Hepatocyte (in vitro differentiated cells): Measurements from ENCODE around the gene ABCA13. TPM values are rescaled to one million over a fixed set of nuclear protein-coding genes. Genes with fewer than 3 reads are reported as not detected.
A peak's percentile ranks its signal among the peaks of the same experiment; 100 is the strongest.

Source experiments
- DNase-seq: peaks from one replicate; pipeline ENCODE4 v3.0.0-alpha.2; 2016; ENCODE audit warnings: low spot score
- H2AFZ ChIP-seq: fragments of 200-600 bp; sonication (generic); 2 replicates; pipeline ENCODE4 v1.6.0; 2016; ENCODE audit warnings: antibody characterized with exemption, mild to moderate bottlenecking
- H3K27ac ChIP-seq: fragments of 200-600 bp; sonication (generic); 2 replicates; pipeline ENCODE4 v1.5.1; 2016; ENCODE audit warnings: mild to moderate bottlenecking
- H3K27me3 ChIP-seq: fragments of 200-600 bp; sonication (generic); 2 replicates; pipeline ENCODE4 v1.6.1; 2016
- H3K36me3 ChIP-seq: fragments of 200-600 bp; sonication (generic); replicated peaks from 2 replicates; pipeline ENCODE4 v1.5.1; 2016; ENCODE audit warnings: low read depth; ENCODE audit not compliant: insufficient read depth
- H3K4me1 ChIP-seq: fragments of 200-600 bp; sonication (generic); 2 replicates; pipeline ENCODE4 v1.5.1; 2016; ENCODE audit warnings: mild to moderate bottlenecking, moderate library complexity; ENCODE audit not compliant: insufficient read depth
- H3K4me2 ChIP-seq: fragments of 200-600 bp; sonication (generic); 2 replicates; pipeline ENCODE4 v1.6.0; 2016
- H3K4me3 ChIP-seq: fragments of 200-600 bp; sonication (generic); 2 replicates; pipeline ENCODE4 v1.5.1; 2016; ENCODE audit warnings: mild to moderate bottlenecking
- H3K79me2 ChIP-seq: fragments of 200-600 bp; sonication (generic); 2 replicates; pipeline ENCODE4 v1.6.0; 2017; ENCODE audit warnings: mild to moderate bottlenecking
- H3K9me2 ChIP-seq: fragments of 200-600 bp; sonication (generic); replicated peaks from 2 replicates; pipeline ENCODE4 v1.6.0; 2017; ENCODE audit warnings: mild to moderate bottlenecking; ENCODE audit not compliant: insufficient read depth
- H3K9me3 ChIP-seq: fragments of 200-600 bp; sonication (generic); 2 replicates; pipeline ENCODE4 v1.5.1; 2016; ENCODE audit warnings: low read depth, mild to moderate bottlenecking
- H4K20me1 ChIP-seq: fragments of 200-600 bp; sonication (generic); 2 replicates; pipeline ENCODE4 v1.6.0; 2016; ENCODE audit warnings: mild to moderate bottlenecking; ENCODE audit not compliant: insufficient read depth, poor library complexity, severe bottlenecking
- EZH2 ChIP-seq: fragments of 200-600 bp; sonication (generic); IDR thresholded peaks from 2 replicates; pipeline ENCODE4 v1.6.1; 2016; ENCODE audit warnings: antibody characterized with exemption, mild to moderate bottlenecking, borderline replicate concordance
- EZH2phosphoT487 ChIP-seq: fragments of 200-600 bp; sonication (generic); IDR thresholded peaks from one replicate; pipeline ENCODE4 v1.6.1; 2018; ENCODE audit warnings: antibody characterized with exemption, mild to moderate bottlenecking, low read depth, moderate library complexity; ENCODE audit not compliant: unreplicated experiment, severe bottlenecking
- WGBS: methylation state at CpG from one replicate; pipeline ENCODE4 v1.1.6; 2016; ENCODE audit warnings: low lambda C conversion rate; ENCODE audit errors: missing lambda C conversion rate; 5-methylcytosine and 5-hydroxymethylcytosine counted together
- polyA plus RNA-seq: library from polyadenylated mRNA; unstranded; fragments of >200 nt; fragmentation: Nextera tagmentation; extraction: Ambion mirVana; gene quantifications from 2 replicates; pipeline ENCODE4 v1.2.1, GENCODE V29; 2016
- total RNA-seq: library from RNA; depleted of rRNA; stranded (reverse); fragments of >200 nt; gene quantifications from 2 replicates; pipeline ENCODE4 v1.2.3, GENCODE V29; 2014
- TF ChIP-seq, protein P1 (sequence below): fragments of 200-600 bp; sonication (generic); IDR thresholded peaks from 2 replicates; pipeline ENCODE4 v1.5.1; 2016; ENCODE audit warnings: antibody characterized with exemption, mild to moderate bottlenecking; ENCODE audit not compliant: poor library complexity

The ABCA13 gene
- total and polyA plus RNA-seq, 2 experiments from 2014 or later, result 0.57 to 2.0 TPM

DNA sequence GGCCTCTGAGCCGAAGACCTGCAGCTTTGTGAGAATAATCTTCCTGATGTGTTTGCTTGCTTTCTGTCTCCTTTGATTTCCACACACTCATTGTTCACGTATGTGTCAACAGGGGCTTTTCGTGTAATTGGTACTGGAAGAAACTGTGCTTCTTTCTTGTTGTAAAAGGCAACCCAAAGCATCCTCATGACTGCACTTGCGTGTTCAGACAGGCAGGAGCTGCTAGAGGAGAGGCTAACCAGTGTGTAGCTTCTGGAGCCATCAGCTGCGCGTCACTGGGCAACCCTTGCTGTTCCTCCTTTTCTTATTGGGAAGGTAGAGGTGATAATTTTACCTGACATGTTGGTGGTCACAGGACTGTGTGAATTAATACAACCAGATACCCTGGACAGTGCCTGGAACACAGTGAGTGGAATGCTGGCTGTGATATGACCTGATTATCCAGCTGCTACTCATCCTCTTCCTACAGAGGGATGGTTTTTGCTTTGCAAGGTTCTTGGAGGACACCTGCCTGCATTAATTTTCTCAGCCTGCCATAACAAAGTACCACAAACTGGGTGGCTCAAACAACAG, 213.0 kb downstream of the ABCA13 start:
- Histone ChIP-seq H3K4me3 (no peak overlapping the region), H3K9me2 (no peaks in the 10 kb centered on the region), H4K20me1 (no peaks in the 10 kb centered on the region), H2AFZ (no peak overlapping the region), H3K4me1 (no peaks in the 10 kb centered on the region), H3K4me2 (no peak overlapping the region), H3K27ac (no peak overlapping the region), H3K27me3 (no peaks in the 10 kb centered on the region), H3K9me3 (no peaks in the 10 kb centered on the region), H3K79me2 (no peaks in the 10 kb centered on the region), H3K36me3 (no peaks in the 10 kb centered on the region)
- DNase-seq, result no peak
- WGBS, result 85% methylated on average over 6 of the region's 6 CpGs
- TF ChIP-seq EZH2, result no peak
- TF ChIP-seq EZH2phosphoT487, result no peak
- TF ChIP-seq, protein P1, sequence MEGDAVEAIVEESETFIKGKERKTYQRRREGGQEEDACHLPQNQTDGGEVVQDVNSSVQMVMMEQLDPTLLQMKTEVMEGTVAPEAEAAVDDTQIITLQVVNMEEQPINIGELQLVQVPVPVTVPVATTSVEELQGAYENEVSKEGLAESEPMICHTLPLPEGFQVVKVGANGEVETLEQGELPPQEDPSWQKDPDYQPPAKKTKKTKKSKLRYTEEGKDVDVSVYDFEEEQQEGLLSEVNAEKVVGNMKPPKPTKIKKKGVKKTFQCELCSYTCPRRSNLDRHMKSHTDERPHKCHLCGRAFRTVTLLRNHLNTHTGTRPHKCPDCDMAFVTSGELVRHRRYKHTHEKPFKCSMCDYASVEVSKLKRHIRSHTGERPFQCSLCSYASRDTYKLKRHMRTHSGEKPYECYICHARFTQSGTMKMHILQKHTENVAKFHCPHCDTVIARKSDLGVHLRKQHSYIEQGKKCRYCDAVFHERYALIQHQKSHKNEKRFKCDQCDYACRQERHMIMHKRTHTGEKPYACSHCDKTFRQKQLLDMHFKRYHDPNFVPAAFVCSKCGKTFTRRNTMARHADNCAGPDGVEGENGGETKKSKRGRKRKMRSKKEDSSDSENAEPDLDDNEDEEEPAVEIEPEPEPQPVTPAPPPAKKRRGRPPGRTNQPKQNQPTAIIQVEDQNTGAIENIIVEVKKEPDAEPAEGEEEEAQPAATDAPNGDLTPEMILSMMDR, result no peak

DNA sequence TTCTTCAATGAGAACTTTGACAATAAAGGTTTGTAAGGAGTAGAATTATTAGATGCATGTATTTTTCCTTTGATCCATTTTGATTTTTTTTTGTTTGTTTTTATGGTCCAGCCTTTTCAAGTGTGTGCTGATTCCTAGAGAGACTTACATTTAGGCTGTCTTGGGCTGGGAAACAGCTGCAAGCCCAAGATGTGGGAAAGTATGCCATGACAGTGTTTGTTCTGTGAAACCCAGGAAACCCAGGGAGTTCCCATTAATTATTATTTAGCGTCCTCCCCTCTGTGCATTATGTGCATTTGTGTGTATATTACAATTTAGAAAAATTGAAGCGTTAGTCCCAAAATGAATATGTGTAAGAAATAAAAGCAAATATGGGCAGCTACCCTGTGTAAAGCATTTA, 216.7 kb downstream of the ABCA13 start:
- Histone ChIP-seq H3K4me2 (no peak overlapping the region), H3K9me2 (no peaks in the 10 kb centered on the region), H3K4me3 (no peak overlapping the region), H2AFZ (no peak overlapping the region), H3K36me3 (no peaks in the 10 kb centered on the region), H3K27ac (no peak overlapping the region), H3K9me3 (no peaks in the 10 kb centered on the region), H4K20me1 (no peaks in the 10 kb centered on the region), H3K4me1 (no peaks in the 10 kb centered on the region), H3K79me2 (no peaks in the 10 kb centered on the region), H3K27me3 (no peaks in the 10 kb centered on the region)
- TF ChIP-seq EZH2 (no peak), EZH2phosphoT487 (no peak)
- TF ChIP-seq, protein P1, result no peak
- no peak for DNase-seq
- WGBS, result 94% methylated on average over 2 of the region's 2 CpGs

DNA sequence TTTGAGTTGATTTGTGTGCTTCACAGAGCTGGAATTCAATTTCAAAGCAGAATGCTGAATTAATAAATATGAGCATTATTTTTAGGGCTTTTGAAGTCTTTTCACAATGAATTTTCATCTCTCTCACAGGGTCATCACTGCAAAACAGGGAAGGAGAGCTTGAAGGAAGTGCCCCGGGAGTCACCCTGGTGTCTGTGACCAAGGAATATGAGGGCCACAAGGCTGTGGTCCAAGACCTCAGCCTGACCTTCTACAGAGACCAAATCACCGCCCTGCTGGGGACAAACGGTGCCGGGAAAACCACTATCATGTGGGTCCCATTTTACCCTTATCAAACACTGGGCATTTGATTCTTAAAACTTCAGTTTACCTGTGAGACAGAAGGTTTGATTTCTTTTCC, 217.7 kb downstream of the ABCA13 start:
- DNase-seq, result no peak
- no peak overlapping the region for H3K4me2 ChIP-seq
- no peaks in the 10 kb centered on the region for H3K27me3 ChIP-seq
- WGBS, result 88% methylated on average over 4 of the region's 4 CpGs
- H3K79me2 ChIP-seq, result no peaks in the 10 kb centered on the region
- H3K36me3 ChIP-seq, result no peaks in the 10 kb centered on the region
- no peaks in the 10 kb centered on the region for H4K20me1 ChIP-seq
- TF ChIP-seq, protein P1, result no peak
- no peak for TF ChIP-seq EZH2phosphoT487
- TF ChIP-seq EZH2, result no peak
- H3K4me3 ChIP-seq, result no peak overlapping the region
- H3K9me3 ChIP-seq, result no peaks in the 10 kb centered on the region
- no peak overlapping the region for H3K27ac ChIP-seq
- H2AFZ ChIP-seq, result no peak overlapping the region
- H3K4me1 ChIP-seq, result no peaks in the 10 kb centered on the region
- no peaks in the 10 kb centered on the region for H3K9me2 ChIP-seq

DNA sequence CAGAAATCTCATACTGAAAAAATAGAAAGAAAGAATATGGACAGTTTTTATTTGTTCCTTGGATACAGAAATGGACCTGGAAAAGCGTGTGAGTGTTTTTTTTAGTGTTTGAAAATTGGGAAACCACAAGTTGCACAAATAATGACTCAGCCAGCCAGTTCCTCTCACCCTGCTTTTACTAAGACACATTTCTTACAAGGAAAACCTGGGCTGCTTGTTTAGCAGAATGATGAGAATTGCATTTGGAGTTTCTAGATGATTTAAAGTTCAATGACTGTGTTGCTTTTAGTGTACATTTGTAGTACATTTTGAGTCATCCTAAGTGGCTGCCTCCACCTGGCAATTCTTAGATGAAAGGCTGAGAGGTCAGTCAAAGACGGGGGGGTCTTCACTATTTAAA, 218.7 kb downstream of the ABCA13 start:
- no peaks in the 10 kb centered on the region for H3K79me2 ChIP-seq
- 53% methylated on average over 2 of the region's 2 CpGs for WGBS
- no peaks in the 10 kb centered on the region for H3K36me3 ChIP-seq
- H3K27ac ChIP-seq, result no peak overlapping the region
- H3K4me1 ChIP-seq, result no peaks in the 10 kb centered on the region
- DNase-seq, result peak; percentile 24
- H2AFZ ChIP-seq, result no peak overlapping the region
- H3K9me3 ChIP-seq, result no peaks in the 10 kb centered on the region
- H3K9me2 ChIP-seq, result no peaks in the 10 kb centered on the region
- no peaks in the 10 kb centered on the region for H3K27me3 ChIP-seq
- no peaks in the 10 kb centered on the region for H4K20me1 ChIP-seq
- TF ChIP-seq, protein P1, result no peak
- no peak for TF ChIP-seq EZH2
- no peak for TF ChIP-seq EZH2phosphoT487
- no peak overlapping the region for H3K4me2 ChIP-seq
- H3K4me3 ChIP-seq, result no peak overlapping the region
